GM12873 (cell line): ENCODE results near the gene CRLF2.

Experiments
- TF ChIP-seq, protein P1 (sequence below): IDR thresholded peaks from 2 replicates; pipeline ENCODE4 v1.5.1; 2012; ENCODE audit warnings: low read depth, mild to moderate bottlenecking, moderate library complexity, low read length, control low read depth; ENCODE audit not compliant: insufficient read depth; ENCODE audit errors: missing control alignments

CRLF2 gene

DNA sequence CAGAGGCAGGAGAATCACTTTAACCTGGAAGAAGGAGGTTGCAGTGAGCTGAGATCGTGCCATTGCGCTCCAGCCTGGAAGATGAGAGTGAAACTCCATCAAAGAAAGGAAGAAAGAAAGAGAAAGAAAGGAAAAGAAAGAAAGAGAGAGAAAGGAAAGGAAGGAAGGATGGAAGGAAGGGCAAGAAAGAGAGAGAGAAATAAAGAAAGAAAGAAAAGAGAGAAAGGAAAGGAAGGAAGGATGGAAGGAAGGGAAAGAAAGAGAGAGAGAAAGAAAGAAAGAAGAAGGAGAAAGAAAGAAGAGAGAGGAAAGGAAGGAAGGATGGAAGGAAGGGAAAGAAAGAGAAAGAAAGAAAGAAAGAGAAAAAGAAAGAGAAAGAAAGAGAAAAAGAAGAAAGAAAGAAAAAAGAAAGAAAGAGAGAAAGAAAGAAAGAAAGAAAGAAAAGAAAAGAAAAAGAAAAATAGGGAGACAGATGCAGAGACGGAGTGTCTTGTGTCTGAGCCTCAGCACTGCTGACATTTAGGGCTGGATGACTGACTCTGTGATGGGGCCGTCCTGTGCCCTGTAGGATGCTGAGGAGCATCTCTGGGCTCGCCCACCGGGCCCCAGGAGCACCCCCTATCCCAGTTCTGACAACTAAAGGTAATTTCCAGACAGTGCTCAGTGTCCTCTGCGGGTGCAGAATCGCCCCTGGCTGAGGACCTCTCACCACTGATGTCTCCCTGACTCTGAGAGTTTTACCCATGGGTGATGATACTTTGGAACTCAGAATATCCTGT, 61.7 kb downstream of the CRLF2 start:
- TF ChIP-seq, protein P1, sequence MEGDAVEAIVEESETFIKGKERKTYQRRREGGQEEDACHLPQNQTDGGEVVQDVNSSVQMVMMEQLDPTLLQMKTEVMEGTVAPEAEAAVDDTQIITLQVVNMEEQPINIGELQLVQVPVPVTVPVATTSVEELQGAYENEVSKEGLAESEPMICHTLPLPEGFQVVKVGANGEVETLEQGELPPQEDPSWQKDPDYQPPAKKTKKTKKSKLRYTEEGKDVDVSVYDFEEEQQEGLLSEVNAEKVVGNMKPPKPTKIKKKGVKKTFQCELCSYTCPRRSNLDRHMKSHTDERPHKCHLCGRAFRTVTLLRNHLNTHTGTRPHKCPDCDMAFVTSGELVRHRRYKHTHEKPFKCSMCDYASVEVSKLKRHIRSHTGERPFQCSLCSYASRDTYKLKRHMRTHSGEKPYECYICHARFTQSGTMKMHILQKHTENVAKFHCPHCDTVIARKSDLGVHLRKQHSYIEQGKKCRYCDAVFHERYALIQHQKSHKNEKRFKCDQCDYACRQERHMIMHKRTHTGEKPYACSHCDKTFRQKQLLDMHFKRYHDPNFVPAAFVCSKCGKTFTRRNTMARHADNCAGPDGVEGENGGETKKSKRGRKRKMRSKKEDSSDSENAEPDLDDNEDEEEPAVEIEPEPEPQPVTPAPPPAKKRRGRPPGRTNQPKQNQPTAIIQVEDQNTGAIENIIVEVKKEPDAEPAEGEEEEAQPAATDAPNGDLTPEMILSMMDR = no peak

DNA sequence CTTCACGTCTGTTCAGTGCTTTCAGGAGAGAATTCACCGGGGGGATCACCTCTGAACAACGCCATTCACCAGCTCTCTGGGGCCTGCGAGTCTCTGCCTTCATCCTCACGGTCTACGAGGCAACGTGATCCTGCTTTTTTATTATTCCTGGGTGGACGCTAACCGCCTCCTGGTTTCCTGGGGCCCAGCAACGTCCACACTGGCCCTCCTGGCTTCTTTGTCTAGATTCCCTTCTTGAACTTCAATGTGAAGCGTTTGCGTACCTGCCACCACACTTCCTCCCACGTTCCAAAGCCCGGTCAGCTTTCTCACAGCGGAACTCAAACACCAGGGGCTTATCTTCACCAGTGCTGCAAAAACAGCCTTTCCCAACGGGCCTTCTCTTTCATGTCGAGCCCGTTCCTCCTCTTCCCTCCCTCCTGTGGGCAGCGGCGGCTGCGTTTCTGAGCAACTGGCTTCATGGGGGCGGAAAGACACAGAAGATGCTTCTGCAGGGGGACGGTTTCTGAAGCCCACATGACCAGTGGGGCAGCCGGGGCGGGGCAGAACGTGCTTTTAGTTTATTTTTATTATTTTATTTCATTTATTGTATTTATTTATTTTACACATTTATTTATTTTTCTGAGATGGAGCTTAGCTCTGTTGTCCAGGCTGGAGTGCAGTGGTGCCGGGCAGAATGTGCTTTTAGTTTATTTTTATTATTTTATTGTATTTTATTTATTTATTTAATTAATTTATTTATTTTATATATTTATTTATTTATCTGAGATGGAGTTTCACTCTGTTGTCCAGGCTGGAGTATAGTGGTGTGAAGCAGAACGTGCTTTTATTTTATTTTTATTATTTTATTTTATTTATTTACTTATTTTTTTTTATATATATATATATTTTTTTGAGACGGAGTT, 64.6 kb downstream of the CRLF2 start:
- TF ChIP-seq, protein P1 = no peak

DNA sequence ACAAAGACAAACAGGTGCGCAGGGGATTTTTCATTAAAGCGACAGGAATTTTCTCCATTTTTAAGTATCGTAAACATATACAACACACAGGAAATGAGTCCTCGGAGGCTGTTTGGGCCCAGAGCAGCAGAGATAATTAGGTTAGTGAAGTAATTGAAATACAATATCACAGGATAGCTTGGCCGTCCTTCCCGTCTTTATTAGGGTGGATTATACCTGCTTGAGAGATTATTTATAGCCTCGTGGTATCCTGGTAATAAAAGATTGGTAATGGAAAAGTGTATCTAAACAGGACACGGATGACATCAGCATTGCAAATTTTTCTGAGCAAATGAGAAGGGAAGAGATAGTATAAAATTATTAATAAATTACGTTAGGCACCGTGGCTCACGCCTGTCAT, 68.2 kb downstream of the CRLF2 start:
- TF ChIP-seq, protein P1 = no peak
